GM18517 (cell line): ENCODE measurements around the gene PRSS2.
A peak's percentile ranks its signal among the peaks of the same experiment; 100 is the strongest.
"Not testable (repeated sequence)": the region's sequence is repeated elsewhere in the genome, so short reads cannot be mapped to it uniquely, and the experiment has no call there.

ENCODE experiments used
- ATAC-seq: cut with Tn5 transposase; IDR thresholded peaks from one replicate; pipeline ENCODE4 v1.9.1; 2021; ENCODE audit warnings: mild to moderate bottlenecking, moderate library complexity; ENCODE audit not compliant: unreplicated experiment

Gene PRSS2

GRCh38 chr7:142770661-142771352 is at the start of gene PRSS2:
TSS of gene PRSS2 (plus strand) at chr7:142770970. CDS start at chr7:142770983, 13 bp downstream.
- peak; percentile 22 for ATAC-seq

DNA sequence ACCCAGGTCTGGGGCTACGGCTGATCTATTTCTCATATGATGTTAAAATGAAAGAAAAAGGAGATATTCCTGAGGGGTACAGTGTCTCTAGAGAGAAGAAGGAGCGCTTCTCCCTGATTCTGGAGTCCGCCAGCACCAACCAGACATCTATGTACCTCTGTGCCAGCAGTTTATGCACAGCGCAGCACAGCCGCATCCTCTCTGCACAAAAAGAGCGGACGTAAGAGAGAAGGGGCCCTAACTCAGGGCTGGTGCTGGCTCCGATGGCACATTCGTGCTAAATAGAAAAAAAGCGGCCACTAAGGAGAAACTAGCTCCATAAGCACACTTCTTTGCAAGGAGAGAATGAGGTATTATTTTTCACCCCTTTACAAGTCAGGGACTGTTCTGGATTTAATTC is 49.8 kb upstream of the PRSS2 start:
- ATAC-seq = no peak

DNA sequence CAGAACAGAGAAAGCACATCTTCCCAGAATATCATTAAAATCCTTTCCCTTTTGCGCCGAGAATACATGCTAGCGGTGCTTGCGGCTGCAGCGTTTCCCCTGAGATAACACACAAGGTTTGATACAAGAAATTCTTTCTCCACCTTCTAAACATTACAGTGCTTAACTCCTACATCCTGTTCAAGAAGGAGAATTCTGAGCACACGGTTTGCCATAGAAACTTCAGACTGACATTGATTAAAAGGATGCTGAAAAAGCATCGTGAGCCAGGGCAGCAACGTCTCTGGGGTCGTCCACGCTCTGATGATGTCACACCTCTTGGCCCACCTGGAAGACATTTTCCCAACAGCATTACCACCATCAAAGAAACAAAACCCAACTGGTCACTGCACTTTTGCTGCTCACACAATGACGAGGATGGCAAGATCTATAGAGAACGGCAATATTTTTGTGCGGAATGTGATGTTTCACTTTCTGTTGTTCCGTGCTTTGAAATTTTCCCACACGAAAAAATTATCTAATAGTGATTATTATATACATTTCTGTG is 48.4 kb upstream of the PRSS2 start:
- ATAC-seq = no peak

GRCh38 chr7:142733271-142733670 is 37.5 kb upstream of the PRSS2 start:
- ATAC-seq = no peak

- peak; percentile 92 for ATAC-seq
Observed at GRCh38 chr7:142739923-142740492, 30.8 kb upstream of the PRSS2 start.

DNA sequence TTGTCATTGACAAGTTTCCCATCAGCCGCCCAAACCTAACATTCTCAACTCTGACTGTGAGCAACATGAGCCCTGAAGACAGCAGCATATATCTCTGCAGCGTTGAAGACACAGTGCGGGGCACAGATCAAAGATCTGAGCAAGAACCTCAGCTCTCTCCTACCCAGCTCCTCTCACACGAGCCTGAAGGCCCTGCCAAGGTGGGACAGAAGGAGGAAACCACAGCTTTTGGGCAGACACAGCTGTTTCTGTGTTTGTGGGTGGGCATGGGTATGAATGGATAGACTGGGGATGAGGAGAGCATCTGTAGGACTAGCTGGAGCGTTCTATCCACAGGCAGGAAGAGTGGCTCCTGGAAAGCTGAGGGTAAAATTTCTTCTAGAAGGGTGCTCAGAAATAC is 30.0 kb upstream of the PRSS2 start:
- no peak for ATAC-seq

GRCh38 chr7:142741932-142742331 is 28.8 kb upstream of the PRSS2 start:
- ATAC-seq = not testable (repeated sequence)

GRCh38 chr7:142745091-142745635 is 25.6 kb upstream of the PRSS2 start:
- no peak for ATAC-seq

DNA sequence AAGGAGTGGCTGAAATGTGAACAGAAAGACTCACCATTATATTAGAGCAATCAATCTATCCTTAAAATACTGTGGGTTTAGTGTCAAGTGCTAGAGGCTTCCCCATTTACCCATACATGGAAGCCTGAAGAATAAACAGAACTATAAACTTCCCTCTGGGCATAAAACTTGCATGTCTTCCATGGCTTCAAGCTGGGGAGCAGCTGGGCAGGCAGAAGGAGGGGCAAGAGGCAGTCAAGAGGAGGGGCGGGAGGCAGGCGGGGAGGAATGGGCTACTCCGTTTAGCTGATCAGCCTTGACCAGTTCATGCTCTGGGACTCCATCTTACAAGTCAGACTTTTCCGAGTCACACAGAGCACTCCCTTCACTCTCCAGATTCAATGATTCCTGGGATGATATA is 25.0 kb upstream of the PRSS2 start:
- ATAC-seq = no peak

DNA sequence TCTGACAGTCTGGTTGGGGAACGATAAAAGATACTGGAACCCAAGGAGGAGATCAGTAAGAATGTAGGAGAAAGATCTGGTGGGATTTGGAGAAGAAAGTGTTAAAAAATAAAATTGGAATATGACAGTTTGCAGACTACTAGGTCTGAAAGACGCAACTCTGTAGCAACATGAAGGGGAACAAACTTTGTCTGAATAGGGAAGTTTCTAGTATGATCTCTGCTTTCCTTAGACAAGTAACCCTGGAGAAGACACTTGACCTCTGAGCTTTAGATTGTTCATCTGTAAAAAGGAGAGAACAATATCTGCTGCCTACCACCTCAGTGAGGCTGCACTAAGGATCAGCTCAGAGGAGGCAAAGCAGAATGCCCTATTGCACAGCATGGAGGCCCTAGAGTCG is 24.5 kb upstream of the PRSS2 start:
- ATAC-seq = no peak

GRCh38 chr7:142748410-142748809 is 22.4 kb upstream of the PRSS2 start:
- not testable (repeated sequence) for ATAC-seq

- no peak for ATAC-seq
Observed at GRCh38 chr7:142749218-142749993, 21.4 kb upstream of the PRSS2 start, which contains the start of gene PRSS1. TSS of gene PRSS1 (plus strand) at chr7:142749472. CDS start at chr7:142749485, 13 bp downstream.

DNA sequence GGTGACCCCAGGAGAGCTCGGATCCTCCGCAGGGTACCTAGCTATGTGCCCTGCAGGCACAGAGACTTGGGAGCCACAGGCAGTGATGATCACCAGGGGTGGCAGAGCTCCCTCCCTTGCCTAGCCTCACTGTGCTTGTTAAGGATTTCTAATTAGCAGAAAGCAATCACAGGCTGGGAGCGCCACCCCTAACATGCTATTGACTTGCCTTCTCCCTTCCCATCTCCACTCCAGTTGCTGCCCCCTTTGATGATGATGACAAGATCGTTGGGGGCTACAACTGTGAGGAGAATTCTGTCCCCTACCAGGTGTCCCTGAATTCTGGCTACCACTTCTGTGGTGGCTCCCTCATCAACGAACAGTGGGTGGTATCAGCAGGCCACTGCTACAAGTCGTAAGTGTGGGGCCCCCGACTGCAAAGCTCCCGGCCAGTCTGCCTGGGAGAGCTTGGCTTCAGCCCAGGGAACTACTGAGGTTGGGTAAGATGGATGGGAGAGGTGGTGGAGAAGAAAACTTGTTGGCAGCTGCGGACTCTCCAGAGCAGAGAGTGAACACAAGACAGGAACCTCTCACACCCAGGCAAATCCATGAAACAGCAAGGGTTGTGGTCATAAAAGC is 20.3 kb upstream of the PRSS2 start:
- no peak for ATAC-seq

GRCh38 chr7:142751526-142752175 is 19.1 kb upstream of the PRSS2 start:
- ATAC-seq = not testable (repeated sequence)

- ATAC-seq = no peak
Observed at GRCh38 chr7:142752376-142753225, 18.2 kb upstream of the PRSS2 start.

DNA sequence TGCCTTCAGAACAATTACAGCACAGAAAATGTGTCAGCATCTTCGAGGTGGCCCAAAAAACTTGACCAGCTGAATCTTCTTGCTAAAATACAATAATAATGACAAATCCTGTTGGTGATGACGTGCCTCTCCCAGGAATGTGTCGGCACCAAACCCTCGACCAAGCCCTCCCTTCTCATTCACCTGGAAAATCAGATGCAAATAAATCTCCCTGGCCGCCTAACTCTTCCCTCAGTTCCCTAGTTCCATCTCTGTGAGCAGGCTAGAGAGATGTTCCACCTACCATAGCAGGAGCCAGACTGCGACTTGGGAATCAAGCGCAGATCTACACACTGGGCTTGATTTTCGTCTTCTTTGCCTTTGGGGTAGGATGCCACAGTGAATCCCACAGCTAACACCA is 17.4 kb upstream of the PRSS2 start:
- no peak for ATAC-seq

DNA sequence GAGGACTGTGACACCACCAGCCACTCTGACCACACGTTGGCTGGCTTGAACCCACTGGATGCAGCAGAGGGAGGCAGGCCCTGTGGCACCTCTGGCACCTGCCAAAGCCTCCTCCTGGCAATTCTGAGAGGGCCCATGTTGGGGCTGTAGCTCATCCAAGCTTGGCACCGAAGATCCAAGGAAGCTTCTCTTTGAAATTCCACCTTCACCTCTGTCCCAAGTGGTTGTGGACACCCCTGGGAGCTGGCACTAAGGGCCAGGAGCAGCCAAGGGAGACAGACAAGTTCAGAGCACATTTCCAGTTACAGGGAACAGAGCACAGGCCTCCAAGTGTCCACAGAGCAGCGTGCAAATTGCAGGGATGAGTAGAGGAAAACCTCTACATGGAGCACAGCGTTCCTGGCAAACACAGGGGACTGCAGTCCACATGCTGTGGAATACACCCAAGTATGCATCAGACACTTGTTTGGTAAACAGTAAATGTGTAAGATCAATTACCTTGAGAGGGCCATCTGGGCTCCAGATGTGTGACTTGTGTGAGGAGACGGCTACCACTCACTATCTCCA is 16.8 kb upstream of the PRSS2 start:
- not testable (repeated sequence) for ATAC-seq

DNA sequence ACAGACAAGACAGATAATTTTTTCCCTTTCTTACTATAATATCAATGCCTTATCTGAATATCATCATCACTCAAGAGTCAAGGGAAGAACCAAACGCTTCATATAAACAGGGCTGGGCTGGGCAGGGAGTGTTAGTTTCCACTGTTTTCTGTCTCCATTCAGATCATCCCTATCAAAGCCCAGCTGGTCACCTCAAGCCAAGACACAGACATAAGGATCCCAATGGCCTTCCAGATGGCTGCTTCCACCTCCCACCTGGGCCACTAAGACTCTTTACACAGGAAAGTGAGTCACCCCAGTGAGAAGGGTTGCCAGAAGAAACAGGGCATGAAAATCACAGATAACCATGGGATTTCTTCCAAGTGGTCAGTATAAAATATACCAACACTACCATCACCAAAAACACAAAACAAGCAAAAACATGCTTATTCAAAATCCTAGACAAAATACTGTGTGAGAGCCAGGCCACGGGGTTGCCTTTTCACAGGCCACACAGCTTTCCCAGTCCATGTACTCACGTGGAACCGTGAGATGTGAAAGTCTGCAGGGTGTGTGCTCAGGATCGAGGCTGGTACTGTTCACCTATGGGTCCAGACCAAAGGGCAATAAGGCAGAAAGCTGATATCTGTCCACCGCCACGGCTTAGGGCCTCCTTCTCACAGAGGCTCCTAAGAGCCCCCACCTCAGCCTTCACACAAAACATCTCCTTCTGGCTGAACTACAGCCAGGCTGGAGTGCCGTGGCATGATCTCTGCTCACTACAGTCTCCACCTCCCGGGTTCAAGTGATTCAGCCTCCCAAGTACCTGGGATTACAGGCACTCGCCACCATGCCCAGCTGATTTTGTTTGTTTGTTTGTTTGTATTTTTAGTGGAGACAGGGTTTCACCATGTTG is 15.8 kb upstream of the PRSS2 start:
- ATAC-seq = no peak
